Spinal cord (tissue), 4 donors: ENCODE measurements around the gene MCM3. TPM values are rescaled to one million over a fixed set of nuclear protein-coding genes. Genes with fewer than 3 reads are reported as not detected.

Source experiments
- polyA plus RNA-seq, 2 donors: library from polyadenylated mRNA; unstranded; fragments of 120-200 nt; gene quantifications; one replicate each; pipeline ENCODE4 v1.2.1, GENCODE V29; 2013; ENCODE audit not compliant: insufficient read length in 2 of 2
- total RNA-seq, 2 donors: library from RNA; depleted of rRNA in 1 of 2; stranded (reverse); fragments of 120-200 nt in 1 of 2; fragments of >200 nt in 1 of 2; gene quantifications; one replicate each; pipeline versions ENCODE4 v1.2.3 to v1.2.4, GENCODE V29; 2013 to 2014

MCM3 gene
- total and polyA plus RNA-seq, 4 donors = 31.9 to 61.4 (median 35.2) TPM

Other genes with a start within 250 kb of the MCM3 start
- under 1 TPM; 0.10 to 0.11 TPM for gene PKHD1, start 197.1 kb downstream of the MCM3 start, total RNA-seq
- gene PKHD1, start 197.1 kb downstream of the MCM3 start, polyA plus RNA-seq = under 1 TPM; 0.16 to 0.20 TPM
- not detected for gene IL17A, start 98.4 kb downstream of the MCM3 start, total RNA-seq
- gene IL17A, start 98.4 kb downstream of the MCM3 start, polyA plus RNA-seq = not detected
- not detected for gene IL17F, start 40.2 kb downstream of the MCM3 start, total RNA-seq
- gene IL17F, start 40.2 kb downstream of the MCM3 start, polyA plus RNA-seq = not detected
- gene PAQR8, start 77.4 kb upstream of the MCM3 start, total RNA-seq = 10 to 100 TPM; 43.3 to 60.1 TPM
- gene PAQR8, start 77.4 kb upstream of the MCM3 start, polyA plus RNA-seq = 10 to 100 TPM; 36.0 to 38.5 TPM
- gene EFHC1, start 135.6 kb upstream of the MCM3 start, total RNA-seq = 10 to 100 TPM; 44.3 to 76.0 TPM
- gene EFHC1, start 135.6 kb upstream of the MCM3 start, polyA plus RNA-seq = 10 to 100 TPM; 43.5 to 44.4 TPM